ENCODE measurements around the gene ITGB2.

GRCh38 chr21:44891631-44892031 lies 29.1 kb downstream of the ITGB2 start:
- TF ChIP-seq POLR2A (IDR thresholded peaks at IDR 0.05) (no peak), CTCF (IDR thresholded peaks at IDR 0.05) (no peak), POLR2AphosphoS5 (IDR thresholded peaks at IDR 0.05; ENCODE audit: insufficient read depth in 1 of 2, low read depth in 1 of 2) (no peak)
